Measurements from ENCODE around the gene ZNF8.
"Not testable (repeated sequence)": the region's sequence is repeated elsewhere in the genome, so short reads cannot be mapped to it uniquely, and the experiment has no call there.

ZNF8 gene

GRCh38 chr19:58284199-58284598 lies 5.4 kb downstream of the ZNF8 start:
- in situ Hi-C loops (cut with MboI; ENCODE audit: low pct_unique_long_range_greater_than_20kb, low sequenced_read_pairs): no loop called here

GRCh38 chr19:58291943-58292342 lies 13.2 kb downstream of the ZNF8 start:
- in situ Hi-C loops (cut with MboI; ENCODE audit: low pct_unique_long_range_greater_than_20kb, low sequenced_read_pairs): no loop called here
- DNase-seq: no peak

More at GRCh38 chr19:58284199-58284598, 5.4 kb downstream of the ZNF8 start:
- DNase-seq: no peak

GRCh38 chr19:58294743-58295374 lies 16.1 kb downstream of the ZNF8 start:
- DNase-seq: no peak
- in situ Hi-C loops (cut with MboI; ENCODE audit: low pct_unique_long_range_greater_than_20kb, low sequenced_read_pairs): no loop called here

GRCh38 chr19:58296104-58296503 lies 17.3 kb downstream of the ZNF8 start:
- no peak for DNase-seq
- in situ Hi-C loops (cut with MboI; ENCODE audit: low pct_unique_long_range_greater_than_20kb, low sequenced_read_pairs): no loop called here

GRCh38 chr19:58300620-58301019 lies 21.9 kb downstream of the ZNF8 start:
- in situ Hi-C loops (cut with MboI; ENCODE audit: low pct_unique_long_range_greater_than_20kb, low sequenced_read_pairs): no loop called here
- no peak for DNase-seq

- in situ Hi-C loops (cut with MboI; ENCODE audit: low pct_unique_long_range_greater_than_20kb, low sequenced_read_pairs): no loop called here
- DNase-seq: no peak
Measured at GRCh38 chr19:58304255-58304654, 25.5 kb downstream of the ZNF8 start.

GRCh38 chr19:58304748-58305064 lies 26.0 kb downstream of the ZNF8 start:
- in situ Hi-C loops (cut with MboI; ENCODE audit: low pct_unique_long_range_greater_than_20kb, low sequenced_read_pairs): no loop called here
- DNase-seq: no peak

GRCh38 chr19:58305065-58305931 lies 26.5 kb downstream of the ZNF8 start, which contains the start of gene ERVK3-1:
Gene ERVK3-1 (plus strand): TSS chr19:58305377. CDS start chr19:58312169, 6,792 bp downstream.
- in situ Hi-C loops (cut with MboI; ENCODE audit: low pct_unique_long_range_greater_than_20kb, low sequenced_read_pairs): no loop called here
- DNase-seq: peak; percentile 97

GRCh38 chr19:58305932-58306323 lies 27.2 kb downstream of the ZNF8 start:
- in situ Hi-C loops (cut with MboI; ENCODE audit: low pct_unique_long_range_greater_than_20kb, low sequenced_read_pairs): no loop called here
- DNase-seq: no peak

GRCh38 chr19:58307736-58308135 lies 29.0 kb downstream of the ZNF8 start:
- DNase-seq: no peak
- in situ Hi-C loops (cut with MboI; ENCODE audit: low pct_unique_long_range_greater_than_20kb, low sequenced_read_pairs): no loop called here

- DNase-seq; in situ Hi-C loops (cut with MboI; ENCODE audit: low pct_unique_long_range_greater_than_20kb, low sequenced_read_pairs): not testable (repeated sequence)
Measured at GRCh38 chr19:58310685-58311084, 31.9 kb downstream of the ZNF8 start.

GRCh38 chr19:58311345-58311865 lies 32.6 kb downstream of the ZNF8 start:
- in situ Hi-C loops (cut with MboI; ENCODE audit: low pct_unique_long_range_greater_than_20kb, low sequenced_read_pairs): no loop called here

GRCh38 chr19:58315580-58315979 lies 36.8 kb downstream of the ZNF8 start:
- no peak for DNase-seq
- in situ Hi-C loops (cut with MboI; ENCODE audit: low pct_unique_long_range_greater_than_20kb, low sequenced_read_pairs): no loop called here

More at GRCh38 chr19:58311345-58311865, 32.6 kb downstream of the ZNF8 start:
- no peak for DNase-seq

- DNase-seq: peak; percentile 39
- in situ Hi-C loops (cut with MboI; ENCODE audit: low pct_unique_long_range_greater_than_20kb, low sequenced_read_pairs): no loop called here
Measured at GRCh38 chr19:58317476-58318072, 38.8 kb downstream of the ZNF8 start.

- in situ Hi-C loops (cut with MboI; ENCODE audit: low pct_unique_long_range_greater_than_20kb, low sequenced_read_pairs): no loop called here
Measured at GRCh38 chr19:58318297-58318696, 39.5 kb downstream of the ZNF8 start.

GRCh38 chr19:58319241-58319640 lies 40.5 kb downstream of the ZNF8 start:
- in situ Hi-C loops (cut with MboI; ENCODE audit: low pct_unique_long_range_greater_than_20kb, low sequenced_read_pairs): no loop called here
- DNase-seq: no peak

More at GRCh38 chr19:58318297-58318696, 39.5 kb downstream of the ZNF8 start:
- no peak for DNase-seq

GRCh38 chr19:58325311-58326022 lies 46.7 kb downstream of the ZNF8 start:
- no peak for DNase-seq
- in situ Hi-C loops (cut with MboI; ENCODE audit: low pct_unique_long_range_greater_than_20kb, low sequenced_read_pairs): no loop called here

- in situ Hi-C loops (cut with MboI; ENCODE audit: low pct_unique_long_range_greater_than_20kb, low sequenced_read_pairs): no loop called here
- DNase-seq: no peak
Measured at GRCh38 chr19:58326501-58326913, 47.8 kb downstream of the ZNF8 start.

All from KBM-7 (cell line).